ELF-1 (cell line): ENCODE data around the gene CELSR3.

Experiments used
- DNase-seq: peaks from one replicate; pipeline ENCODE4 v3.0.0-alpha.2; 2016; ENCODE audit warnings: low read depth, low spot score

CELSR3 gene

GRCh38 chr3:48635222-48636021, 27.3 kb downstream of the CELSR3 start, which contains the start of gene SLC26A6:
Gene SLC26A6 (minus strand): TSS chr3:48635461. CDS start chr3:48635393, 68 bp downstream.
- peak; percentile 99 for DNase-seq

DNA sequence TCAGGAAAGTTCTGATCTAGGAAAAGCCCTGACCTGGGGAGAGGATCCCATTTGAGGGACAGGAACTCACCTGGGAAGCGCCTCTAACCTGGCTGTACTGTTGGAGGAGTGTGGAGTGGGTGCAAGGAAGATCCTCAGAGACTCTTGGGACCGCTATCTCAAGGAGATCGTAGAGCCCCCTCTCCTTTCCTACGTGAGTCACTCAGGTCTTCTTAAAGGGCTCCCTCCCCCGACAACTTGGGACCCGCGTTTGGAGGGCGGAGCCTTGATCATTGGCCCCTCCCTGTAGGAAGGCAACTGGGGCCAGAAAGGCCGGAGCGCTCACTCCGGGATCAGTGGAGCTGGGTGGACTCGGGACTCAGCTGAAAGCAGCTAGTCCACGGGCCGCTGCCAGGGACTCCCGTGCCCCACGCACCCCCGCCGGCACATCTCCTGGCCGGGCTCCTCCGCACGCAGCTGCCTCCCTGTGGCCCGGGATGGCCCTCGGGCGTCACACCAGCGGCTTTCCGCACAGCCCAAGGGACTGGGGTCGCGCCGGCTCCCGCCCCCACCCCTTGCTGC, 27.9 kb downstream of the CELSR3 start:
- peak; percentile 77 for DNase-seq

GRCh38 chr3:48633743-48634142, 28.9 kb downstream of the CELSR3 start:
- no peak for DNase-seq

DNA sequence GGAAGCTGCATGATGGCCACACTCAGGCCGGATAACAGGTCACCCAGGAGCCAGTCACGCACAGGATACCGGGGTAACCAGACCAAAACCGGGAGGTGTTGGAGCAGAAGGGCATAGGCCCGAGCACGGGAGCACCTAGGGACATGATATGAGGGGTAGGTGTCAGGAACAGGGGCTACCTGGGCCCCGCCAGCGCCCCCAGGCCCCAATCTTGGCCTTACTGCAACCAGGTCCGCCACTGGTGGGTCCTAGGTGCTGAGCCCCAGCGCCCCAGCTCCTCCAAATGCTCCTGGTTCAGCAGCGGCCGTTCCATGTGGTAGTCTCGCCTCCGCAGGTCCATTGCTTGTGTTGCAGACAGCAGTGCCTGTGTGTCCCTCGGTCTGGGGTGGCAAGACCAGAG, 29.4 kb downstream of the CELSR3 start:
- DNase-seq: no peak

DNA sequence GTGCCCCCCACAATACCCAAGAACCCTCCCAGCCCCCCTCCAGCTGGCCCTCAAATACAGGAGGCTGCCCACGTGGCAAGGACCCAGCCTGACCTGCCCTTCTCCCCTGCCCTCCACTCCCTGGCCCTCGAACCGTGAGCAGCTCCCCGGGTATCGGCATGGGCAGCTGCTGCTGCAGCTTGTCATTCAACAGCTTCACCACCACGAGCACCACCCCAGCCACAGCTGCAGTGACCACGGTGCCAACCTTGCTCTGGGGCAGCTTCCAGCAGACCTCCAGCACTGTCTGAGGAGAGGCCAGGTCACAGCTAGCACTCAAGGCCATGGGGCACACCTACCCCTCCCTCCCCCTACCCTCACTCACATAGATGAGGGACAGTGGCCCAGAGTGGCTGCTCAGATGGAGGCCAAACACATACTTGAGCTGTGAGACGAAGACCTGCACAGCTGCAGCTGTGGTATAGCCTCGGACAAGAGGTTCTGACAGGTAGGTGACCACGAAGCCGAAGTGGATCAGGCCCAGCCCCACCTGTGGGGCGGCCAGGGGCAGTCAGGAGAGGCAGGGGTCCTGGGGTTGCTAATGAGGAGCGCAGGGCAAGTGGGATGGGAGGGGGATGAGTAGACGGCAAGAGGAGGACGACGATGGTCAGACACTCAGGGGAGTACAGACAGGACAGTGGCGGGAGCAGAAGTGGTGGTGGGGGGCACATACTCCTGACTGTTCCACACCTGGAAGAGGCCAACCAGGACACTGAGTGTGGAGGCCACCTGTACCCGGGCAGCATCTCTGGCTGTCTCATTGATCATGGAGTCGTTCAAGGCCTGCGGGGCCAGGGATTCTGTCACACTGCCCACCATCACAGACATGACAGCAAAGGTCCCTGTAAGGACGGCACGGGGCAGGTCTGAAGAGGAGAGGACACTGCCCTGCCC, 30.9 kb downstream of the CELSR3 start:
- DNase-seq: no peak

GRCh38 chr3:48630833-48631232, 31.9 kb downstream of the CELSR3 start:
- no peak for DNase-seq

DNA sequence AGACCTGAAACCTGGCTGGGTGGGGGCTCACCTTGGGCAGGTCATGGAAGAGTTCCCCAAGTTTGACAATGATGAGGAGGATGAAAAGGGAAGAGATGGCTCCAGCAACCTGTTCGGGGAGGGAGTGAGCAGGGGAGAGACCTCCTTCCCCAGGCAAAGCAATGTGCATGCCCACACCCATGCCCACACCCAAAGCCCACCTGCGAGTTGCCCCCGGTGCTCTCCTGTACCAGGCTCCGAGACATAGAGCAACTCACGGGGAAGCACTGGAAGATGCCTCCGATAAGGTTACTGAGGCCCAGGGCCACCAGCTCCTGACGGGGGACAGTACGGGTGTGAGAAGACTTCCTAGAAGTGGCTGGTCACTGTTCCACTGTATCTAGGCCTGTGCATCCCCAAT, 32.3 kb downstream of the CELSR3 start:
- DNase-seq: no peak

DNA sequence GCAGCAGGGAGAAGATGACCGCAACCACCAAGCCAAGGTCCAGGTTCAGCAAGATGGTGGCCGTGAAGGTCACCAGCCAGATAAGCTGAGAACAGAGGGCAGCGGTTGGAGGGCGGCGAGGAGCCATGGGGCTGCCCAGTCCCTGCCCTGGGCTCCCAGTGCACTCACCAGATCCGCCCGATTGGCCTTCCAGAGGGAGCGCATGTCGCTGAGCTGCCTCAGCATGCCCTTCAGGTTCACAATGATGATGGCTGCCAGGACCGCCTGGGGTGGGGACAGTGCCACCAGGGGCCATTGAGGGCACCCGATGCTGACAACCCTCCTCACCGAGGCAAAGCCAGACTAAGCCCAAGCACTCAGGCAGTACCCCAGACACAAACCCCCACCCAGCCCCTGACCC, 32.8 kb downstream of the CELSR3 start:
- no peak for DNase-seq

GRCh38 chr3:48628277-48629017, 34.2 kb downstream of the CELSR3 start:
- DNase-seq: no peak

DNA sequence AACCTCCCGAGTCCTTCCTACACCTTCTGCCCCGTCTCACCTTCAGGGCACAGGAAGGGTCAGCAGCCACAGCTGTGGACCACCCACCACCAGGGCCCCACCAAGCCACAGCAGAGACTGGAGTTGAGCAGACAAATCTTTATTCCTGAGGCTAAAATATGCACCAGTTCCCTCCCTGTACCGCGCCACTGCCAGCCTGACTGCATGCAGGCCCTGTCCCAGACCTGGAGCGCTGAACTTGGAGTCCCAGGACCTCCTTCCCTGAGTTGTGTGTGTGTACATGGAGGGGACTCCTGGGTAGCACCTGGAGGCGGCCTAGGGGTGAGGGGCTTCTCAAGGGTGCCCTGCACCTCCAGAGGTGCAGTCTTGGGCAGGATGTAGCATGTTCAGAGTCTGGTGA, 37.1 kb downstream of the CELSR3 start:
- DNase-seq: no peak

- no peak for DNase-seq
Observed at GRCh38 chr3:48624767-48625166, 37.9 kb downstream of the CELSR3 start.

DNA sequence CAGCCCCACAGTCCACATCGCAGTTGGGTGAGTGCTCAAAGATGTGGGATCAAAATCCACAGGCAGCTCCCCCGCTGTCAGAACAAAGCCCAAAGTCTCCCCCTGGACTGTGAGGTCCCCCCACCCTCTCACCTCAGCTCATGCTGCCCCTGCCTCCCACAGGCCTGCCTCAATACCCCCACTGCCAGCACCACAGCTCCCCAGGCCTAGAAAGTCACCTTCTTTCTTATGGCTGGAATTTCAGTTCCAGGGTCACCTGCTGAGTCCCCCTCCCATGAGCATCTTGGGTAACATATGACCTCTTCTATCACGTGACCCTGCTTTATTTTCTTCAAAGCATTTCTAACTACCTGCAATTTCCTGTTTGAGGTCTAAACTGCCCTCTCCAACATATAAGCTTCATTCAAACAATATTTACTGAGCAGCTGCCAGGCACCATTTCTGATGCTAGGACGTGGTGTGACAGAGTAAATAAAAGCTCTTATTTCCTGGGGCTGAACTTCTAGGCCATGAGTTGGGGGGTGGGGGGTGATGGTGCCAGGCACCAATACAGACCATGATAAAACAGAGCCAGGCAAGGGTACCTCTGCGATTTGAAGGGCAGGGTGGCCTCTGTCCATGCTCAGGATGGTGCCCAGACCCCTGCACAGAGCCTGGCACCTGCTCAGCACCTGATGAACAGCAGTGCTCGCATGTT, 38.7 kb downstream of the CELSR3 start:
- no peak for DNase-seq

DNA sequence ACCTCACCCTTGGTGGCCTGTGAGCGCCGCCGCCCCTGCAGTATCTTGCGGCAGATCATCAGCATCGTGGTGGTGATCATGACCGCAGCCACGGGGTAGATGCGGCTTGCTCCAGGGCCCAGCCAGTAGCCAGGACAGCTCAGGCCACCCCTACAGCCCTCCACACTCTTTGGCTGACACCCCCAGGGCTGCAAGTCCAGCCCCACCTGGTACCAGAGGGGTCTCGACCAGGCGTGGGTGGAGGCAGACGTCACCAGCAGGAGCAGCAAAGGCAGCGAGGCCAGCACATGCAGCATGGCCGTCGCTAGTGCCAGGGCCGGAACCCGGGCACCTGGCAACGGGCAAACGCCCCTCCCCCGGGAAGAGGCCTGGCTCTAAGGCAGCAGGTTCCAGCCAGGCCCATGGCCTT, 41.2 kb downstream of the CELSR3 start, which contains the start of gene TMEM89:
Gene TMEM89 (minus strand): TSS at position 309 of the 409 bp plus-strand sequence. CDS start 13 bp downstream, at position 296.
- no peak for DNase-seq

- DNase-seq: no peak
Observed at GRCh38 chr3:48619541-48620524, 42.9 kb downstream of the CELSR3 start.

GRCh38 chr3:48617559-48617958, 45.1 kb downstream of the CELSR3 start:
- no peak for DNase-seq

DNA sequence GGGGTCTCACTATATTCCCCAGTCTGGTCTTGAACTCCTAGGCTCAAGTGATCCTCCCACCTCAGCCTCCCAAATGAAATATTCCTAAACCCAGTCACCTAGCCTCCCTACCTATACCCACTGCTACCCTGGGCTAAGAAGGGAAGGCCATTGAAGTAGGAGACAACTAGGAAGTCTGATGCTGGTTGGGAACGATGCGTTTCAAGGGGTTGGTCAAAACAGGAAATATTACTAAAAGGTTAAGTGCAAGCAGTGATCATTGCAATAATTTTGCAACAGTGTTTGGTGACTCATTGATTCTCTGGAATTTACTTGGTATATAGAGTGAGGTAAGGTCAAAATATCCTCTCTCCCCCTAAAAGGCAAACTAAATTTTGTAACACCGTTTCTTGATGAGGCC, 48.6 kb downstream of the CELSR3 start:
- DNase-seq: no peak

DNA sequence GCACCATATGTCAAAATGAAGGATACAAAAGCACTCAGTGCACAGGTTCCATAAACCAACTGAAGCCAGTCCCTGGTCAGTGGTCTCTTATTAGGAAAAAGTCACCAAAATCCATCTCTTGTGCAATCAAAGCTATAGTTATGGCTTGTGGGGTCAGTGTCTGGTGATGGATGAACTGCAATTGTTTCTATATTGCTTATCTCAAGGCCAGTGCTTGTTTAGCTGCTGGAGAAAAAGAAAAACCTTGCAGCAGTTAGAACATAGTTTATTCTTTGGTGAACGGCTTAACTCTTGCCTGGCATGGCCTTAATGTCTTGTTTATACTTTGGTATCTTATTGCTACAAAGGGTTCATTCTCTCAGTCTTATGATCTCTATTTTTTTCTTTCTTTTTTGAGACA, 50.4 kb downstream of the CELSR3 start:
- no peak for DNase-seq

DNA sequence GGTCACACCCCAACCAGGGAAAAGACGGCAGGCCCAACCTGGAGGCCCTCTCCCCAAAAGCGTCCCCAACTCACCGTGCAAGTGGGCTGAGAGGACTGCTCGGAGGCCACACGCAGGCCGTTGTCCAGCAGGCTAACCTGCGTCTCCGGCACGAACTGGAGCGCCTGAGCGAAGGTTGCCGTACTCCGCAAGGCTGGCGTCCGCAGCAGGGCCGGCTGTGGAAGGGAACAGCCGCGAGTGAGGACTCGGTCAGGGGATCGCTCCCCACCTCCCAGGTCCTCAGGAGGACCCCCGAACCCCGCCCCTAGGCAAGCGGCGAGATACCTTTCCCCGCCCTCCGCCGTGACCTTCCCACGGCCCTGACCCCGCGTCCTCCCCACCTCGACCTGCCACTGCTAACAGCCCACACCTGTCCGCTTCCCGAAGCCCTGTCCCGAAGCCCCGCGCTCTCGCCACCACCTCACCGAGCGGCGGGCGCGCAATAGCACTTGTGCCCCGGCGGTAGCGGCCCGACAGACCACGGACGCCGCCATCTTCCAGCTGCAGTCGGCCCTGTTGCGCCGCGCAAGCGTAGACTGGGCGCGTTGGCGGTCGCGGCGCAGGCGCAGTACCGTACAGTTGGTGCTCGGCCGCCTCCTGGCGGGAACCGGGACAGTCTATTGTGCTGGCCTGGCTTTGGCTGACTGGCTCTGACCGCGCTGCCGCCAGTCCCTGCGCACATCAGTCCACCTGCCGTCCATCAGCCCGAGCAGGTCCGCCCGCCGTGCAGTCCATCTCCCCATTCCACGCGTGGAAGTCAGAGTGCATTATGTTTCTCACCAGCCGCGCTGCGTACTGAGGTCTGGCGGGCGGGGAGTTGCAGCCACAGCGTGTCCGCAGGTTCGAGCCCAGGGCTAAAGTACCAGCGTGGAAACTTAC, 53.3 kb downstream of the CELSR3 start, which contains the start of gene UQCRC1:
Gene UQCRC1 (minus strand): TSS at position 559 of the 918 bp plus-strand sequence. CDS start 26 bp downstream, at position 533.
- peak; percentile 96 for DNase-seq
